GM19043 (cell line): ENCODE results near the gene IQCE.

Experiments
- ATAC-seq: cut with Tn5 transposase; IDR thresholded peaks from one replicate; pipeline ENCODE4 v1.9.1; 2021; ENCODE audit warnings: low read depth; ENCODE audit not compliant: unreplicated experiment

IQCE gene

GRCh38 chr7:2641406-2642393 lies 82.9 kb downstream of the IQCE start:
- ATAC-seq, result peak; percentile 34

- no peak for ATAC-seq
These were observed 84.8 kb downstream of the IQCE start for GRCh38 chr7:2643386-2644219.

GRCh38 chr7:2644220-2644561 lies 85.4 kb downstream of the IQCE start:
- ATAC-seq, result no peak

- peak; percentile 30 for ATAC-seq
These were observed 85.9 kb downstream of the IQCE start for GRCh38 chr7:2644562-2645273.

GRCh38 chr7:2645274-2645868 lies 86.6 kb downstream of the IQCE start:
- peak; percentile 63 for ATAC-seq

GRCh38 chr7:2646336-2646679 lies 87.5 kb downstream of the IQCE start:
- no peak for ATAC-seq

GRCh38 chr7:2646680-2647571 lies 88.1 kb downstream of the IQCE start:
- no peak for ATAC-seq

GRCh38 chr7:2647594-2648172 lies 88.9 kb downstream of the IQCE start:
- ATAC-seq, result no peak

GRCh38 chr7:2649139-2649838 lies 90.5 kb downstream of the IQCE start:
- ATAC-seq, result no peak

- ATAC-seq, result no peak
These were observed 91.2 kb downstream of the IQCE start for GRCh38 chr7:2649991-2650390.

- ATAC-seq, result no peak
These were observed 91.7 kb downstream of the IQCE start for GRCh38 chr7:2650451-2650850.

GRCh38 chr7:2651336-2651735 lies 92.6 kb downstream of the IQCE start:
- no peak for ATAC-seq

GRCh38 chr7:2651847-2652735 lies 93.3 kb downstream of the IQCE start:
- no peak for ATAC-seq

- no peak for ATAC-seq
These were observed 93.9 kb downstream of the IQCE start for GRCh38 chr7:2652736-2653060.

GRCh38 chr7:2654059-2654458 lies 95.3 kb downstream of the IQCE start:
- ATAC-seq, result no peak

GRCh38 chr7:2655870-2656614 lies 97.3 kb downstream of the IQCE start:
- no peak for ATAC-seq

GRCh38 chr7:2657208-2657607 lies 98.4 kb downstream of the IQCE start:
- ATAC-seq, result no peak
